Measurements from ENCODE around the gene CATSPERD.

CATSPERD gene

DNA sequence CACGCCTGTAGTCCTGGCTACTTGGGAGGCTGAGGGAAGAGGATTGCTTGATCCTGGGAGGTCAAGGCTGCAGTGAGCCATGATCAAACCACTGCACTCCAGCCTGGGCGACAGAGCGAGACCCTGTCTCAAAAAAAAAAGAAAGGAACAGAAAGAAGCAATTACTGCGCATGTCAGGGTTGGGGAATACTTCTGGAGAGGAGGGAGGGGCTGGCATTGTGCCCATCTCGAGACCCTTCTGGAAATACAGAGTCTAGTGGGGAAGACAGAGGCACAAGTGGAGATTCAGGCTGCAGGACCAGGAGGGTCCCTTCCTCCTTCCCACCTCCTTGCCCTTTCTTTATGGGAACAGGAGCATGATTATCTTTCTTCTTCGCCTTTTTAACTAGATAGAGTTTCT lies 33.3 kb downstream of the CATSPERD start:
- no peak overlapping the region for H3K4me3 ChIP-seq (ENCODE audit: low read depth, low read length)
- TF ChIP-seq, protein P1, sequence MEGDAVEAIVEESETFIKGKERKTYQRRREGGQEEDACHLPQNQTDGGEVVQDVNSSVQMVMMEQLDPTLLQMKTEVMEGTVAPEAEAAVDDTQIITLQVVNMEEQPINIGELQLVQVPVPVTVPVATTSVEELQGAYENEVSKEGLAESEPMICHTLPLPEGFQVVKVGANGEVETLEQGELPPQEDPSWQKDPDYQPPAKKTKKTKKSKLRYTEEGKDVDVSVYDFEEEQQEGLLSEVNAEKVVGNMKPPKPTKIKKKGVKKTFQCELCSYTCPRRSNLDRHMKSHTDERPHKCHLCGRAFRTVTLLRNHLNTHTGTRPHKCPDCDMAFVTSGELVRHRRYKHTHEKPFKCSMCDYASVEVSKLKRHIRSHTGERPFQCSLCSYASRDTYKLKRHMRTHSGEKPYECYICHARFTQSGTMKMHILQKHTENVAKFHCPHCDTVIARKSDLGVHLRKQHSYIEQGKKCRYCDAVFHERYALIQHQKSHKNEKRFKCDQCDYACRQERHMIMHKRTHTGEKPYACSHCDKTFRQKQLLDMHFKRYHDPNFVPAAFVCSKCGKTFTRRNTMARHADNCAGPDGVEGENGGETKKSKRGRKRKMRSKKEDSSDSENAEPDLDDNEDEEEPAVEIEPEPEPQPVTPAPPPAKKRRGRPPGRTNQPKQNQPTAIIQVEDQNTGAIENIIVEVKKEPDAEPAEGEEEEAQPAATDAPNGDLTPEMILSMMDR (IDR thresholded peaks at IDR 0.05; ENCODE audit: control insufficient read depth, extremely low read depth, insufficient read depth), result no peak
- DNase-seq (ENCODE audit: low read depth), result no peak

- no peak overlapping the region for H3K4me3 ChIP-seq (ENCODE audit: low read depth, low read length)
- DNase-seq (ENCODE audit: low read depth), result no peak
- TF ChIP-seq, protein P1 (IDR thresholded peaks at IDR 0.05; ENCODE audit: control insufficient read depth, extremely low read depth, insufficient read depth), result no peak
Measured at GRCh38 chr19:5762608-5763217, 42.3 kb downstream of the CATSPERD start.

- DNase-seq (ENCODE audit: low read depth), result no peak
- no peak overlapping the region for H3K4me3 ChIP-seq (ENCODE audit: low read depth, low read length)
- TF ChIP-seq, protein P1 (IDR thresholded peaks at IDR 0.05; ENCODE audit: control insufficient read depth, extremely low read depth, insufficient read depth), result no peak
Measured at GRCh38 chr19:5765220-5765619, 44.8 kb downstream of the CATSPERD start.

- TF ChIP-seq, protein P1 (IDR thresholded peaks at IDR 0.05; ENCODE audit: control insufficient read depth, extremely low read depth, insufficient read depth), result no peak
- H3K4me3 ChIP-seq (ENCODE audit: low read depth, low read length), result no peak overlapping the region
- no peak for DNase-seq (ENCODE audit: low read depth)
Measured at GRCh38 chr19:5767949-5768348, 47.5 kb downstream of the CATSPERD start.

DNA sequence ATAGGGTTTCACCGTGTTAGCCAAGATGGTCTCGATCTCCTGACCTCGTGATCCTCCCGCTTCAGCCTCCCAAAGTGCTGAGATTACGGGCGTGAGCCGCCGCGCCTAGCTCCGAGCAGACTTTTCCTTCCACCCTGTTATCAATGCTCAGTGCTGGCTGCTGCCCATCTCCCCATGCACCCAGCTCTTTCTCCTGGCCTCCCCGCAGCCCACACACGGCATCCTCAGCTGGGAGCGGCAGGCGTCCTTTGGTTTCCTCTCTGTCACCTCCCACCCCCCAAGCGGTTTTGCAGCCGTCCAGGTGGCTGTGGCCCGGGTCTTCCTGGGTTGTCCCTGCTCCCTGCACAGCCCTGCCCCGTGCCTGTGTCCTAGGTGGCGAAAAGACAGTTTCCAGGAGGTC lies 52.0 kb downstream of the CATSPERD start:
- TF ChIP-seq, protein P1 (IDR thresholded peaks at IDR 0.05; ENCODE audit: control insufficient read depth, extremely low read depth, insufficient read depth), result no peak
- no peak for DNase-seq (ENCODE audit: low read depth)

DNA sequence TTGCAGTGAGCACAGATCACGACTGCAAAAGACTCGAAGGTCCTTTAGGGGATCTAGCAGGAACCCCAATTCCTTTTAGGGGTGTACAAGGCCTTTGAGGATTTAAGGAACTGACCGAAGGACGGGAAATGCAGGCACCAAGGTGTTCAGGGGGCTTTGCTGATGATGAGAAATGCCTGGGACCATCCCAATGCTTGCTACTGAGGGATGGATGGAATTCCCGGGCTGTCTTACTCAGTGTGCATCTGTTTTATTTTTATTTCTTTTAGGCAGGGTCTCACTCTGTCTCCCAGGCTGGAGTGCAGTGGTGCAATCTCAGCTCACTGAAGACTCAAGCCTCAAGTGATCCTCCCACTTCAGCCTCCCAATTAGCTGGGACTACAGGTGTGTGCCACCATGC lies 52.8 kb downstream of the CATSPERD start:
- TF ChIP-seq, protein P1 (IDR thresholded peaks at IDR 0.05; ENCODE audit: control insufficient read depth, extremely low read depth, insufficient read depth), result no peak
- DNase-seq (ENCODE audit: low read depth), result no peak
- H3K4me3 ChIP-seq (ENCODE audit: low read depth, low read length), result no peak overlapping the region

More for the DNA sequence above, 52.0 kb downstream of the CATSPERD start:
- H3K4me3 ChIP-seq (ENCODE audit: low read depth, low read length), result no peak overlapping the region

DNA sequence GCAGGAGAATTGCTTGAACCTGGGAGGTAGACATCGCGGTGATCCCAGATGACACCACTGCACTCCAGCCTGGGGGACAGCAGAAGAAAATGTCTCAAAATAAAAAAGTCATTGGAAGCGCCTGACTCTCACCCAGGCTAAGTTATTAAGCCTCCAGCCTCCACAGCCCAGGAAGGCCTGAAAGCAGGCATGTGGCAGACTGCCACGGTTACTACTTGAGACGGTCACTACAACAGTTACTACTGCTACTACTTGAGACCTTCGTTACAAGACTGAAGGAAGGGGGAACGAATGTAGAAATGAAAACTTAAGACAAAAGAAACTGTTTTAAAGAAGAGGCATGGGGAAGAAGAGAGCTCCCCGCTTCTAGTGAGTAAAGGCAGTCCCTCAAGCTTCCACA lies 54.5 kb downstream of the CATSPERD start:
- H3K4me3 ChIP-seq (ENCODE audit: low read depth, low read length), result no peak overlapping the region
- TF ChIP-seq, protein P1 (IDR thresholded peaks at IDR 0.05; ENCODE audit: control insufficient read depth, extremely low read depth, insufficient read depth), result no peak
- DNase-seq (ENCODE audit: low read depth), result no peak
